CD4-positive, alpha-beta T cell treated with Interleukin-2 at 100 ng/mL for 4 hours (primary cell): Measurements from ENCODE around the gene KCNH8.
"Not testable (repeated sequence)": the region's sequence is repeated elsewhere in the genome, so short reads cannot be mapped to it uniquely, and the experiment has no call there.

Experiments used
- DNase-seq: peaks from one replicate; pipeline ENCODE4 v3.0.0-alpha.2; 2020; ENCODE audit warnings: low spot score

The KCNH8 gene

GRCh38 chr3:19173945-19174344, 25.6 kb downstream of the KCNH8 start:
- DNase-seq, result no peak

- DNase-seq, result no peak
Measured at GRCh38 chr3:19183584-19183983, 35.3 kb downstream of the KCNH8 start.

GRCh38 chr3:19190126-19190525, 41.8 kb downstream of the KCNH8 start:
- no peak for DNase-seq

- no peak for DNase-seq
Measured at GRCh38 chr3:19190602-19191001, 42.3 kb downstream of the KCNH8 start.

GRCh38 chr3:19199131-19199530, 50.8 kb downstream of the KCNH8 start:
- DNase-seq, result no peak

GRCh38 chr3:19202303-19202702, 54.0 kb downstream of the KCNH8 start:
- DNase-seq, result no peak

GRCh38 chr3:19202754-19203153, 54.4 kb downstream of the KCNH8 start:
- DNase-seq, result no peak

- DNase-seq, result no peak
Measured at GRCh38 chr3:19206540-19206939, 58.2 kb downstream of the KCNH8 start.

GRCh38 chr3:19213603-19214220, 65.4 kb downstream of the KCNH8 start:
- DNase-seq, result no peak

GRCh38 chr3:19215427-19215826, 67.1 kb downstream of the KCNH8 start:
- DNase-seq, result no peak

- DNase-seq, result no peak
Measured at GRCh38 chr3:19216669-19217337, 68.5 kb downstream of the KCNH8 start.

GRCh38 chr3:19220311-19220710, 72.0 kb downstream of the KCNH8 start:
- no peak for DNase-seq

- DNase-seq, result no peak
Measured at GRCh38 chr3:19221081-19221480, 72.8 kb downstream of the KCNH8 start.

- DNase-seq, result no peak
Measured at GRCh38 chr3:19226479-19226878, 78.2 kb downstream of the KCNH8 start.

- DNase-seq, result no peak
Measured at GRCh38 chr3:19228167-19228566, 79.9 kb downstream of the KCNH8 start.

- DNase-seq, result no peak
Measured at GRCh38 chr3:19229086-19229485, 80.8 kb downstream of the KCNH8 start.

- not testable (repeated sequence) for DNase-seq
Measured at GRCh38 chr3:19229881-19230280, 81.6 kb downstream of the KCNH8 start.

- no peak for DNase-seq
Measured at GRCh38 chr3:19231792-19232461, 83.6 kb downstream of the KCNH8 start.

GRCh38 chr3:19232566-19232965, 84.3 kb downstream of the KCNH8 start:
- DNase-seq, result no peak

GRCh38 chr3:19233882-19234784, 85.8 kb downstream of the KCNH8 start:
- DNase-seq, result not testable (repeated sequence)

GRCh38 chr3:19248143-19248542, 99.8 kb downstream of the KCNH8 start:
- DNase-seq, result no peak

- DNase-seq, result no peak
Measured at GRCh38 chr3:19248767-19249166, 100.5 kb downstream of the KCNH8 start.
